Suprapubic skin (tissue), 4 donors: ENCODE results near the gene GRID1. TPM values are rescaled to one million over a fixed set of nuclear protein-coding genes. Genes with fewer than 3 reads are reported as not detected.

Experiments
- DNase-seq, 2 donors: peaks; one replicate each; pipeline ENCODE4 v3.0.0-alpha.2; 2019; ENCODE audit warnings: low spot score in 2 of 2
- H3K27ac ChIP-seq: fragments of 200-600 bp; sonication (generic); one replicate; pipeline ENCODE4 v1.5.1; 2019
- H3K27me3 ChIP-seq: fragments of 200-600 bp; sonication (generic); one replicate; pipeline ENCODE4 v1.5.1; 2019
- H3K36me3 ChIP-seq: fragments of 200-600 bp; sonication (generic); one replicate; pipeline ENCODE4 v1.5.1; 2019
- H3K4me1 ChIP-seq: fragments of 200-600 bp; sonication (generic); one replicate; pipeline ENCODE4 v1.5.1; 2019
- H3K4me3 ChIP-seq: fragments of 200-600 bp; sonication (generic); one replicate; pipeline ENCODE4 v1.5.1; 2019; ENCODE audit warnings: mild to moderate bottlenecking
- H3K9me3 ChIP-seq: fragments of 200-600 bp; sonication (generic); one replicate; pipeline ENCODE4 v1.5.1; 2019
- EP300 ChIP-seq: sonication (generic); formaldehyde crosslinking; IDR thresholded peaks from one replicate; pipeline ENCODE4 v1.6.1; 2017; ENCODE audit warnings: antibody characterized with exemption
- POLR2A ChIP-seq, 2 donors: fragments of 450-650 bp; IDR thresholded peaks; one replicate each; pipeline ENCODE4 v1.6.1; 2017; ENCODE audit warnings: antibody characterized with exemption in 2 of 2, mild to moderate bottlenecking in 2 of 2, moderate library complexity in 2 of 2
- POLR2AphosphoS5 ChIP-seq, 3 donors: sonication (generic); formaldehyde crosslinking; IDR thresholded peaks; one replicate each; pipeline ENCODE4 v1.6.1; 2017; ENCODE audit warnings: antibody characterized with exemption in 3 of 3
- WGBS: methylation state at CpG from one replicate; pipeline ENCODE4 v1.1.5; 2018; 5-methylcytosine and 5-hydroxymethylcytosine counted together
- total RNA-seq, 4 donors: library from RNA; depleted of rRNA; stranded (reverse); fragments of >200 nt; gene quantifications; one replicate each; pipeline ENCODE4 v1.1.0, GENCODE V29; 2016
- TF ChIP-seq, protein P1 (sequence below), 2 donors: fragments of 200-600 bp in 1 of 2; fragments of 450-650 bp in 1 of 2; sonication (generic) in 1 of 2; IDR thresholded peaks; one replicate each; pipeline ENCODE4 v1.5.1; 2016 to 2019; ENCODE audit warnings: antibody characterized with exemption in 2 of 2, mild to moderate bottlenecking in 1 of 2, moderate library complexity in 1 of 2

Gene GRID1
- total RNA-seq, 4 donors from 2014 or later: 1.8 to 3.1 (median 2.4) TPM

DNA sequence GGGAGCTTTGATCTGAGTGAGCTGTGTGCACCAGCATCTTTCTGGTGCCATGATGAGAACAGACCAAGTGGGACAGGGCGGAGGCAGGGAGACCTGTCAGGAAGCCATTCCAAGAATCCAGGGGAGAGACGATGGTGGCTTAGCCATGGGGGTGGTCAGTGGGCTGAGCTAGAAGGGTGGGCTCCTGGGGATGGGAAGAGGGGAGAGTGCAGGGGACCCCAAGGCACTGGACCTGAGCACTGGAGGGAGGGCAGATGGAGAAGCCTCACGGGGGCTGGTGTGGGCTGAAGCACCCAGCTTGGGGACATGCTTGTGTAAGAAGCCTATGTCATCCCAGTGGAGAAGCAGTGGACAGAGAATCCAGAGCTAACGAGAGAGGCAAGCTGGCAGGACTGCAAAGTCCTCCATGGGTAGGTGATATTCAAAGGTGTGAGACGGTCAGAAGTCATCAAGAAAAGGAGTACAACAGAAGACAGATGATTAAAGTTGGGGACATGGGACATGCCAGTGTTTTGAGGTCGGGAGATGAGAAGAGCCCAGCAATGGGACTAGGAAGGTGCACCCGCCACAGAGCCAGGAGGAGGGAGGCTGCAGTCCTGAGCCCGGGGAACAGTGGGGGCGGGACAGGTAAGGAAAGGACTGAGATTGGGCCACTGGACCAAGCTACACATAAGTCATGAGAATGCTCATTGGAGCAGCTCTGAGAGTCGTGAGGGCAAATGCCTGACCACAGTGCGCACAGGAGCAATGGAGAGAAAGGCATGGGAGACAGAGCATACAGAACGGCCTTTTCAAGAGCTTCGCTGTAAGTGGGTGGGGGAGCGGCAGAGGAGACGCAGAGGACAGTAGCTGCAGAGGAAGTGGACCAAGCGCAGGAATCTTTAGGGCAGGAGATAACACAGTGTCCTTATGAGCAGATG, 72.0 kb downstream of the GRID1 start:
- no peaks in the 10 kb centered on the region for H3K4me1 ChIP-seq
- DNase-seq: peak in 1 of 2 donors; percentile 62
- H3K36me3 ChIP-seq: no peaks in the 10 kb centered on the region
- H3K4me3 ChIP-seq: no peak overlapping the region
- H3K27me3 ChIP-seq: no peaks in the 10 kb centered on the region
- 83% methylated on average over 16 of the region's 16 CpGs for WGBS
- no peaks in the 10 kb centered on the region for H3K9me3 ChIP-seq
- H3K27ac ChIP-seq: no peak overlapping the region
- TF ChIP-seq EP300 (no peak), POLR2AphosphoS5 (IDR thresholded peaks at IDR 0.05) (no peak), POLR2A (IDR thresholded peaks at IDR 0.05) (no peak)
- TF ChIP-seq, protein P1, sequence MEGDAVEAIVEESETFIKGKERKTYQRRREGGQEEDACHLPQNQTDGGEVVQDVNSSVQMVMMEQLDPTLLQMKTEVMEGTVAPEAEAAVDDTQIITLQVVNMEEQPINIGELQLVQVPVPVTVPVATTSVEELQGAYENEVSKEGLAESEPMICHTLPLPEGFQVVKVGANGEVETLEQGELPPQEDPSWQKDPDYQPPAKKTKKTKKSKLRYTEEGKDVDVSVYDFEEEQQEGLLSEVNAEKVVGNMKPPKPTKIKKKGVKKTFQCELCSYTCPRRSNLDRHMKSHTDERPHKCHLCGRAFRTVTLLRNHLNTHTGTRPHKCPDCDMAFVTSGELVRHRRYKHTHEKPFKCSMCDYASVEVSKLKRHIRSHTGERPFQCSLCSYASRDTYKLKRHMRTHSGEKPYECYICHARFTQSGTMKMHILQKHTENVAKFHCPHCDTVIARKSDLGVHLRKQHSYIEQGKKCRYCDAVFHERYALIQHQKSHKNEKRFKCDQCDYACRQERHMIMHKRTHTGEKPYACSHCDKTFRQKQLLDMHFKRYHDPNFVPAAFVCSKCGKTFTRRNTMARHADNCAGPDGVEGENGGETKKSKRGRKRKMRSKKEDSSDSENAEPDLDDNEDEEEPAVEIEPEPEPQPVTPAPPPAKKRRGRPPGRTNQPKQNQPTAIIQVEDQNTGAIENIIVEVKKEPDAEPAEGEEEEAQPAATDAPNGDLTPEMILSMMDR (IDR thresholded peaks at IDR 0.05): no peak

DNA sequence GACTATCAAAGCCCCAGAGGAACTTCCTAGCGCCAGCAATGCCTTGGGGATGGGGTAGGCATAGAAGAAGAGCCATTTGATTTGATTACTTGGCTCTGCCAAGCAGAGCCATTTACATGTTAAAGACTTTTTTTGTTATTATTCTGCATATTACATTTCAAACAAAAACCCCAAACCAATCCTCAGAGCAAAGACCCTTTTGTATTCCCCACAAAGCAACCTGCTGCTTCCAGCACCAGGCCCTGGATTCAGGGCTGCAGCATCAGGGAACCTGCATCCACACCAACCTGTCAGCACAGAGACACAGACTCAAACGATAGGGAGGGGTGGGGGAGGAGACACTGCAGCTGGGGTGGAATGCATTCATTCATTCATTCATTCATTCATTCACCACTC, 73.2 kb downstream of the GRID1 start:
- H3K36me3 ChIP-seq: no peaks in the 10 kb centered on the region
- DNase-seq: peak in 1 of 2 donors; percentile 12
- H3K4me3 ChIP-seq: no peak overlapping the region
- no peaks in the 10 kb centered on the region for H3K27me3 ChIP-seq
- H3K4me1 ChIP-seq: no peaks in the 10 kb centered on the region
- H3K9me3 ChIP-seq: no peaks in the 10 kb centered on the region
- WGBS: 61% methylated on average over 2 of the region's 2 CpGs
- no peak overlapping the region for H3K27ac ChIP-seq
- no peak for TF ChIP-seq POLR2A (IDR thresholded peaks at IDR 0.05)
- no peak for TF ChIP-seq EP300
- TF ChIP-seq, protein P1 (IDR thresholded peaks at IDR 0.05): no peak
- no peak for TF ChIP-seq POLR2AphosphoS5 (IDR thresholded peaks at IDR 0.05)

DNA sequence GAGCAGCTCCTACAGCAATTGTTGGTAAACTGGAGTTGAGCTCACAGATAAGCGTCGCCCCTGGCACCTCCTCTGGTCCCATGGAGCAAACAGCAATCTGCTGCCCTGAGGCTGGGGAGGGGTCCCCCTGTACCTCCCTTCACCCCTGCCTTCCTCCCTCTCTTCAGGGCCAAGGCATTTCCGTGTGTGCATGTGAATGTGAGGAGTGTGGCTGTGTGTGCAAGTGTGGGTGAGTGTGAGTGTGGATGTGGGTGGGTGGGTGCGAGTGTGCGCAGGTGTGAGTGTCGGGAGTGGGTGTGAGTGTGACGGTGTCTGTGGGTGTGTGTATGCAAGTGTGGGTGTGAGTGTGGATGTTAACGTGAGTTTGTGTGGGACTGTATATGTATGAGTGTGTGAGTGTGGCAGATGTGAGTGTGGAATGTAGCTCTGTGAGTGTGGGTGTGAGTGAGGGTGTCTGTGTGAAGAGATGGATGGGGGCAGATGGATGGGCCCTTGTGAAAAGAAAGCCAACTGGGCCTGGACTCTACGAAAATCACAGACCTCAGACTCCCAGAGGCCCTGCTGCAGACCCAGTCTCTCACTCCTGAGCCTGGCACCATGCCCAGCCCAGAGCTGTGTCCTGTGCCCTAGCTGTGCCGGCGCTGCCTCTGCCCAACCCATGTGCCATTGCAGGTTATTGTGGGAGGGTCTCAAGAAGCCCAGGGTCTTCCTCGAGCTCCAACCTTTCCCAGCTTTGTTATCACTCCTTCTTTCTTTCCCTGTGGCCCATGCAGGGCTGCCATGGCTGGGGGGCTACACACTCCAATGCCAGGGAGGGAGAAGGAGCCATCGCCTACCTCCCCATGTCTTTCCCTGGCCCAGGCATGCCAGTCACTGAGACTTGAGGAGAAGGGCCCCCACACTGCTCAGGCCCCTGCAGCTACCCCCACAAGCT, 73.9 kb downstream of the GRID1 start:
- no peak overlapping the region for H3K4me3 ChIP-seq
- DNase-seq: peak in 1 of 2 donors; percentile 73
- 72% methylated on average over 13 of the region's 13 CpGs for WGBS
- H3K27ac ChIP-seq: no peak overlapping the region
- no peaks in the 10 kb centered on the region for H3K27me3 ChIP-seq
- TF ChIP-seq POLR2A (IDR thresholded peaks at IDR 0.05): no peak
- TF ChIP-seq, protein P1 (IDR thresholded peaks at IDR 0.05): no peak
- H3K9me3 ChIP-seq: no peaks in the 10 kb centered on the region
- H3K4me1 ChIP-seq: no peaks in the 10 kb centered on the region
- H3K36me3 ChIP-seq: no peaks in the 10 kb centered on the region

DNA sequence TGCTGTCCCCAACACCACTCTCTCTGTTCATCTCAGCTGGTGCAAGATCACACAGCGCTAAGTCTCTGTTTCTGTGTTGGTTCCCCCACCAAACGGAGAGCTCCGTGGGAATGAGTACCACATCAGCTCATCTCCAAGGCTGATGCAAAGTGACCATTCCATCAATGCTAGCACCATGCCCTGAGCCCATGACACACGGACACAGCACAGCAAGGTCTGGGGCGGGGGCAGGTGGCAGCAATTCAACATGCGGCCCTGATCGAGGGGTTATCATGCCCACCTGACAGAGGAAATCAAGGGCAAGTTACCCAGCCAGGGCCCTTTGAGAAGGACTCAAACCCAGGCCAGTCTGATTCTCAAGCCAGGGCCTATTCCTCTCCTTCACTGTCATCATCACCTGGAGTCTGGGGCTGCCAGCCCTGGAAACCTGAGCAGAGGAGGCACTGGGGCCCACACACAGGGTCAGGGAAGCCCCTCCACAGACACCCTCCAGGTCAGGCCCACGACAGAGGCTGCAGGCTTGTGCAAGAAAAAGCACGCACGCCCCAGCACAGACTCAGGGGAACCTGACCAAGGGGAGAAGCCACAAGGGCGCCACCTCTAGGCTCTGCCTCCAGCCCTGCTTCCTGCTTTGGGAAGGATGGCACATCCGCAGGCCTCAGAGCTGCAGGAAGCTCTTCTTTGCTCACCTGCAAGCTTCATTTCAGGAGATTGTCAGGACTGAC, 74.8 kb downstream of the GRID1 start:
- Histone ChIP-seq H3K4me3 (no peak overlapping the region), H3K9me3 (no peaks in the 10 kb centered on the region), H3K36me3 (no peaks in the 10 kb centered on the region), H3K27ac (no peak overlapping the region), H3K4me1 (no peaks in the 10 kb centered on the region), H3K27me3 (no peaks in the 10 kb centered on the region)
- WGBS: 20% methylated on average over 1 of the region's 12 CpGs
- DNase-seq: peak in 1 of 2 donors; percentile 61
- TF ChIP-seq, protein P1 (IDR thresholded peaks at IDR 0.05): no peak
- TF ChIP-seq EP300: no peak
- no peak for TF ChIP-seq POLR2A (IDR thresholded peaks at IDR 0.05)
- TF ChIP-seq POLR2AphosphoS5 (IDR thresholded peaks at IDR 0.05): no peak
